ENCODE measurements around the gene PDE6C. TPM values are rescaled to one million over a fixed set of nuclear protein-coding genes. Genes with fewer than 3 reads are reported as not detected.
A peak's percentile ranks its signal among the peaks of the same experiment; 100 is the strongest.

The PDE6C gene
- total RNA-seq, 1 experiment from 2014 or later, result not detected

GRCh38 chr10:93652857-93653256 is 40.5 kb downstream of the PDE6C start:
- no peaks in the 10 kb centered on the region for H3K27me3 ChIP-seq
- no peaks in the 10 kb centered on the region for H3K9me3 ChIP-seq (replicated peaks)
- H3K27ac ChIP-seq, result no peak overlapping the region
- H3K4me1 ChIP-seq, result no peaks in the 10 kb centered on the region
- no peak for DNase-seq
- no peaks in the 10 kb centered on the region for H3K36me3 ChIP-seq
- no peak overlapping the region for H3K4me3 ChIP-seq

GRCh38 chr10:93654201-93654600 is 41.9 kb downstream of the PDE6C start:
- Histone ChIP-seq H3K4me1 (no peaks in the 10 kb centered on the region), H3K27ac (no peak overlapping the region), H3K9me3 (replicated peaks) (no peaks in the 10 kb centered on the region), H3K27me3 (no peaks in the 10 kb centered on the region), H3K36me3 (no peaks in the 10 kb centered on the region), H3K4me3 (no peak overlapping the region)
- no peak for DNase-seq

GRCh38 chr10:93656155-93656554 is 43.8 kb downstream of the PDE6C start:
- Histone ChIP-seq H3K4me1 (no peaks in the 10 kb centered on the region), H3K4me3 (no peak overlapping the region), H3K9me3 (replicated peaks) (no peaks in the 10 kb centered on the region), H3K27ac (no peak overlapping the region), H3K27me3 (no peaks in the 10 kb centered on the region), H3K36me3 (no peaks in the 10 kb centered on the region)
- DNase-seq, result no peak

GRCh38 chr10:93657757-93658156 is 45.4 kb downstream of the PDE6C start:
- Histone ChIP-seq H3K36me3 (no peaks in the 10 kb centered on the region), H3K27ac (no peak overlapping the region), H3K4me3 (no peak overlapping the region), H3K27me3 (no peaks in the 10 kb centered on the region), H3K4me1 (no peaks in the 10 kb centered on the region), H3K9me3 (replicated peaks) (no peaks in the 10 kb centered on the region)
- no peak for DNase-seq

GRCh38 chr10:93666030-93666429 is 53.7 kb downstream of the PDE6C start:
- no peak for DNase-seq
- Histone ChIP-seq H3K9me3 (replicated peaks) (no peaks in the 10 kb centered on the region), H3K4me3 (no peak overlapping the region), H3K27ac (no peak overlapping the region), H3K36me3 (peaks cover 4% of the 10 kb centered on the region; the same call in 1 of the 2 replicates), H3K4me1 (no peaks in the 10 kb centered on the region), H3K27me3 (no peaks in the 10 kb centered on the region)

GRCh38 chr10:93667795-93668194 is 55.5 kb downstream of the PDE6C start:
- Histone ChIP-seq H3K9me3 (replicated peaks) (no peaks in the 10 kb centered on the region), H3K4me1 (no peaks in the 10 kb centered on the region), H3K27me3 (no peaks in the 10 kb centered on the region), H3K4me3 (no peak overlapping the region), H3K27ac (no peak overlapping the region), H3K36me3 (peaks cover 8% of the 10 kb centered on the region; the same call in 1 of the 2 replicates)
- DNase-seq, result no peak

GRCh38 chr10:93670372-93670771 is 58.0 kb downstream of the PDE6C start:
- Histone ChIP-seq H3K9me3 (replicated peaks) (no peaks in the 10 kb centered on the region), H3K4me3 (no peak overlapping the region), H3K4me1 (no peaks in the 10 kb centered on the region), H3K36me3 (peaks cover 10% of the 10 kb centered on the region; the same call in 1 of the 2 replicates), H3K27me3 (no peaks in the 10 kb centered on the region), H3K27ac (no peak overlapping the region)
- DNase-seq, result no peak

GRCh38 chr10:93671042-93671441 is 58.7 kb downstream of the PDE6C start:
- Histone ChIP-seq H3K4me1 (no peaks in the 10 kb centered on the region), H3K4me3 (no peak overlapping the region), H3K27ac (no peak overlapping the region), H3K9me3 (replicated peaks) (no peaks in the 10 kb centered on the region), H3K36me3 (peaks cover 10% of the 10 kb centered on the region; the same call in 1 of the 2 replicates), H3K27me3 (no peaks in the 10 kb centered on the region)
- DNase-seq, result no peak

- no peaks in the 10 kb centered on the region for H3K4me1 ChIP-seq
- H3K27ac ChIP-seq, result no peak overlapping the region
- H3K9me3 ChIP-seq (replicated peaks), result no peaks in the 10 kb centered on the region
- H3K27me3 ChIP-seq, result no peaks in the 10 kb centered on the region
- no peak for DNase-seq
- H3K4me3 ChIP-seq, result no peak overlapping the region
- peaks cover 10% of the 10 kb centered on the region; the same call in 1 of the 2 replicates for H3K36me3 ChIP-seq
Measured at GRCh38 chr10:93672022-93672678, 59.8 kb downstream of the PDE6C start.

- no peak overlapping the region for H3K27ac ChIP-seq
- H3K27me3 ChIP-seq, result no peaks in the 10 kb centered on the region
- no peaks in the 10 kb centered on the region for H3K9me3 ChIP-seq (replicated peaks)
- no peak overlapping the region for H3K4me3 ChIP-seq
- no peaks in the 10 kb centered on the region for H3K4me1 ChIP-seq
- no peak for DNase-seq
- H3K36me3 ChIP-seq, result peaks cover 10% of the 10 kb centered on the region; the same call in 1 of the 2 replicates
Measured at GRCh38 chr10:93672890-93673289, 60.6 kb downstream of the PDE6C start.

- Histone ChIP-seq H3K4me1 (no peaks in the 10 kb centered on the region), H3K9me3 (replicated peaks) (no peaks in the 10 kb centered on the region), H3K27me3 (no peaks in the 10 kb centered on the region), H3K27ac (no peak overlapping the region), H3K4me3 (no peak overlapping the region), H3K36me3 (peaks cover 10% of the 10 kb centered on the region; the same call in 1 of the 2 replicates)
- no peak for DNase-seq
Measured at GRCh38 chr10:93673791-93674190, 61.5 kb downstream of the PDE6C start.

- H3K4me3 ChIP-seq, result no peak overlapping the region
- H3K9me3 ChIP-seq (replicated peaks), result no peaks in the 10 kb centered on the region
- H3K36me3 ChIP-seq, result peaks cover 5% of the 10 kb centered on the region
- no peaks in the 10 kb centered on the region for H3K4me1 ChIP-seq
- DNase-seq, result no peak
- no peaks in the 10 kb centered on the region for H3K27me3 ChIP-seq
- no peak overlapping the region for H3K27ac ChIP-seq
Measured at GRCh38 chr10:93678386-93678785, 66.0 kb downstream of the PDE6C start.

- DNase-seq, result no peak
- Histone ChIP-seq H3K27ac (no peak overlapping the region), H3K4me3 (no peak overlapping the region), H3K36me3 (peaks cover 3% of the 10 kb centered on the region), H3K27me3 (no peaks in the 10 kb centered on the region), H3K4me1 (no peaks in the 10 kb centered on the region), H3K9me3 (replicated peaks) (no peaks in the 10 kb centered on the region)
Measured at GRCh38 chr10:93678805-93679587, 66.7 kb downstream of the PDE6C start.

GRCh38 chr10:93680412-93681047 is 68.2 kb downstream of the PDE6C start:
- Histone ChIP-seq H3K27ac (no peak overlapping the region), H3K4me3 (no peak overlapping the region), H3K27me3 (no peaks in the 10 kb centered on the region), H3K4me1 (no peaks in the 10 kb centered on the region), H3K9me3 (replicated peaks) (no peaks in the 10 kb centered on the region), H3K36me3 (peaks cover 3% of the 10 kb centered on the region)
- DNase-seq, result peak in 1 of 2 experiments; percentile 49

- DNase-seq, result no peak
- H3K27ac ChIP-seq, result no peak overlapping the region
- H3K36me3 ChIP-seq, result peaks cover 11% of the 10 kb centered on the region
- no peak overlapping the region for H3K4me3 ChIP-seq
- no peaks in the 10 kb centered on the region for H3K4me1 ChIP-seq
- no peaks in the 10 kb centered on the region for H3K27me3 ChIP-seq
- H3K9me3 ChIP-seq (replicated peaks), result no peaks in the 10 kb centered on the region
Measured at GRCh38 chr10:93687737-93688136, 75.4 kb downstream of the PDE6C start.

Measured in SJCRH30 (cell line).